Nephron (organoid): Measurements from ENCODE around the gene EXOC6.

Experiments
- H3K27ac Mint-ChIP-seq, 3 experiments: 2 replicates each; pipeline ENCODE4 v1.8.0; 2020; ENCODE audit warnings: mixed read lengths in 3 of 3, mild to moderate bottlenecking in 2 of 3, moderate library complexity in 1 of 3
- H3K27me3 Mint-ChIP-seq: 2 replicates; pipeline ENCODE4 v1.8.0; 2021; ENCODE audit warnings: low read depth, mild to moderate bottlenecking, moderate library complexity, mixed read lengths
- H3K36me3 Mint-ChIP-seq: 2 replicates; pipeline ENCODE4 v1.8.0; 2020; ENCODE audit warnings: low read depth, mixed read lengths
- H3K4me1 Mint-ChIP-seq: 2 replicates; pipeline ENCODE4 v1.8.0; 2020; ENCODE audit warnings: mixed read lengths
- H3K4me3 Mint-ChIP-seq, 3 experiments: 2 replicates each; pipeline ENCODE4 v1.8.0; 2020; ENCODE audit warnings: mild to moderate bottlenecking in 3 of 3, mixed read lengths in 3 of 3, moderate library complexity in 2 of 3
- H3K9me3 Mint-ChIP-seq: 2 replicates; pipeline ENCODE4 v1.8.0; 2020; ENCODE audit warnings: mixed read lengths
- CTCF ChIP-seq, 3 experiments: fragments of 200-600 bp; sonication (generic); IDR thresholded peaks; one replicate each; pipeline ENCODE4 v1.5.0; 2021; ENCODE audit warnings: antibody characterized with exemption in 3 of 3; ENCODE audit not compliant: unreplicated experiment in 3 of 3

EXOC6 gene

GRCh38 chr10:93071674-93072224, 223.4 kb downstream of the EXOC6 start:
- H3K4me1 Mint-ChIP-seq: peaks cover 36% of the 10 kb centered on the region
- TF ChIP-seq CTCF (IDR thresholded peaks at IDR 0.05; ENCODE audit: unreplicated experiment in 3 of 3): no peak
- no peaks in the 10 kb centered on the region for H3K9me3 Mint-ChIP-seq
- H3K4me3 Mint-ChIP-seq: peak overlapping the region; percentile 77 to 84 (median 80)
- no peaks in the 10 kb centered on the region for H3K36me3 Mint-ChIP-seq
- peaks cover 100% of the 10 kb centered on the region for H3K27me3 Mint-ChIP-seq
- no peak overlapping the region for H3K27ac Mint-ChIP-seq

GRCh38 chr10:93072225-93072712, 223.9 kb downstream of the EXOC6 start:
- no peak for TF ChIP-seq CTCF (IDR thresholded peaks at IDR 0.05; ENCODE audit: unreplicated experiment in 3 of 3)
- Mint-ChIP-seq H3K4me3 (peak overlapping the region; percentile 77 to 84 (median 80)), H3K9me3 (no peaks in the 10 kb centered on the region), H3K27me3 (peaks cover 99% of the 10 kb centered on the region), H3K36me3 (no peaks in the 10 kb centered on the region), H3K27ac (no peak overlapping the region), H3K4me1 (peaks cover 38% of the 10 kb centered on the region)

- Mint-ChIP-seq H3K4me3 (peak overlapping the region; percentile 77 to 84 (median 80)), H3K9me3 (no peaks in the 10 kb centered on the region), H3K27me3 (peaks cover 98% of the 10 kb centered on the region), H3K27ac (no peak overlapping the region), H3K36me3 (no peaks in the 10 kb centered on the region), H3K4me1 (peaks cover 38% of the 10 kb centered on the region)
- no peak for TF ChIP-seq CTCF (IDR thresholded peaks at IDR 0.05; ENCODE audit: unreplicated experiment in 3 of 3)
Observed at GRCh38 chr10:93072713-93073538, 224.6 kb downstream of the EXOC6 start.

GRCh38 chr10:93073539-93074146, 225.3 kb downstream of the EXOC6 start, which contains the start of gene CYP26A1:
Gene CYP26A1, plus strand, starts transcription at chr10:93073893. Its CDS starts 42 bp downstream, at chr10:93073935.
- H3K27me3 Mint-ChIP-seq: peaks cover 98% of the 10 kb centered on the region
- H3K36me3 Mint-ChIP-seq: no peaks in the 10 kb centered on the region
- no peaks in the 10 kb centered on the region for H3K9me3 Mint-ChIP-seq
- peaks cover 33% of the 10 kb centered on the region for H3K4me1 Mint-ChIP-seq
- no peak for TF ChIP-seq CTCF (IDR thresholded peaks at IDR 0.05; ENCODE audit: unreplicated experiment in 3 of 3)
- peak within 1 kb of the TSS; percentile 85 to 88 (median 85) for H3K4me3 Mint-ChIP-seq
- H3K27ac Mint-ChIP-seq: peak within 1 kb of the TSS in 1 of 3 experiments; percentile 9

GRCh38 chr10:93074147-93074596, 225.9 kb downstream of the EXOC6 start:
- H3K4me1 Mint-ChIP-seq: peaks cover 31% of the 10 kb centered on the region
- no peak for TF ChIP-seq CTCF (IDR thresholded peaks at IDR 0.05; ENCODE audit: unreplicated experiment in 3 of 3)
- H3K9me3 Mint-ChIP-seq: no peaks in the 10 kb centered on the region
- peak overlapping the region; percentile 85 to 88 (median 85) for H3K4me3 Mint-ChIP-seq
- no peaks in the 10 kb centered on the region for H3K36me3 Mint-ChIP-seq
- H3K27ac Mint-ChIP-seq: peak overlapping the region in 1 of 3 experiments; percentile 9
- H3K27me3 Mint-ChIP-seq: peaks cover 95% of the 10 kb centered on the region
